IPS-NIHi11 (cell line): ENCODE data around the gene ZNF511.
"Not testable (repeated sequence)": the region's sequence is repeated elsewhere in the genome, so short reads cannot be mapped to it uniquely, and the experiment has no call there.

Experiments used
- DNase-seq: peaks from one replicate; pipeline ENCODE4 v3.0.0; 2012; ENCODE audit warnings: mixed read lengths, low spot score

Gene ZNF511

GRCh38 chr10:133308421-133309099 is at the start of gene ZNF511, which contains the start of gene TUBGCP2:
Gene ZNF511, plus strand, starts transcription at chr10:133308914. Its CDS starts 30 bp downstream, at chr10:133308944.
Gene TUBGCP2, minus strand, starts transcription at chr10:133308872. Its CDS starts 5,931 bp downstream, at chr10:133302941.
- DNase-seq: peak; percentile 92

GRCh38 chr10:133259602-133259989 is 49.1 kb upstream of the ZNF511 start:
- no peak for DNase-seq

GRCh38 chr10:133260895-133261725 is 47.6 kb upstream of the ZNF511 start:
- peak; percentile 79 for DNase-seq

- peak; percentile 96 for DNase-seq
Measured at GRCh38 chr10:133261726-133262325, 46.9 kb upstream of the ZNF511 start.

GRCh38 chr10:133262696-133263095 is 46.0 kb upstream of the ZNF511 start:
- no peak for DNase-seq

- DNase-seq: no peak
Measured at GRCh38 chr10:133263674-133264073, 45.0 kb upstream of the ZNF511 start.

GRCh38 chr10:133264461-133264860 is 44.3 kb upstream of the ZNF511 start:
- DNase-seq: no peak

- DNase-seq: not testable (repeated sequence)
Measured at GRCh38 chr10:133265052-133265451, 43.7 kb upstream of the ZNF511 start.

GRCh38 chr10:133266056-133266795 is 42.5 kb upstream of the ZNF511 start:
- no peak for DNase-seq

GRCh38 chr10:133267293-133267692 is 41.4 kb upstream of the ZNF511 start:
- no peak for DNase-seq

GRCh38 chr10:133267829-133268228 is 40.9 kb upstream of the ZNF511 start:
- no peak for DNase-seq

GRCh38 chr10:133268532-133268931 is 40.2 kb upstream of the ZNF511 start:
- DNase-seq: no peak

- no peak for DNase-seq
Measured at GRCh38 chr10:133269367-133269766, 39.3 kb upstream of the ZNF511 start.

GRCh38 chr10:133270204-133270603 is 38.5 kb upstream of the ZNF511 start:
- DNase-seq: no peak

GRCh38 chr10:133270773-133271297 is 37.9 kb upstream of the ZNF511 start:
- no peak for DNase-seq

GRCh38 chr10:133271521-133272300 is 37.0 kb upstream of the ZNF511 start:
- DNase-seq: peak; percentile 70

GRCh38 chr10:133272301-133272963 is 36.3 kb upstream of the ZNF511 start:
- DNase-seq: no peak

- no peak for DNase-seq
Measured at GRCh38 chr10:133272964-133273420, 35.7 kb upstream of the ZNF511 start.

GRCh38 chr10:133273534-133274143 is 35.1 kb upstream of the ZNF511 start:
- DNase-seq: no peak
